Urinary bladder (tissue), 4 donors: Measurements from ENCODE around the gene KRTAP1-5. TPM values are rescaled to one million over a fixed set of nuclear protein-coding genes. Genes with fewer than 3 reads are reported as not detected.
"Not testable (repeated sequence)": the region's sequence is repeated elsewhere in the genome, so short reads cannot be mapped to it uniquely, and the experiment has no call there.

Experiments
- DNase-seq: peaks from one replicate; pipeline ENCODE4 v3.0.0-alpha.2; 2015; ENCODE audit errors: extremely low spot score
- H3K27ac ChIP-seq: one replicate; pipeline ENCODE4 v1.5.1; 2013; ENCODE audit warnings: low read depth, mild to moderate bottlenecking, moderate library complexity
- H3K36me3 ChIP-seq: one replicate; pipeline ENCODE4 v1.6.1; 2013; ENCODE audit warnings: mild to moderate bottlenecking, moderate library complexity; ENCODE audit not compliant: insufficient read depth
- H3K4me1 ChIP-seq: one replicate; pipeline ENCODE4 v1.6.1; 2013; ENCODE audit warnings: mild to moderate bottlenecking, moderate library complexity; ENCODE audit not compliant: insufficient read depth
- H3K4me3 ChIP-seq: one replicate; pipeline ENCODE4 v1.5.1; 2013; ENCODE audit warnings: low read depth, low read length
- WGBS: extraction: QIAGEN DNeasy Blood & Tissue Kit; methylation state at CpG from one replicate; pipeline ENCODE4 v1.1.7; 2013; 5-methylcytosine and 5-hydroxymethylcytosine counted together
- polyA plus RNA-seq: library from polyadenylated mRNA; stranded (reverse); fragments of 200-250 nt; gene quantifications from one replicate; pipeline ENCODE4 v1.2.3, GENCODE V29; 2013
- total RNA-seq: library from RNA; depleted of rRNA; stranded (reverse); fragments of >200 nt; gene quantifications from one replicate; pipeline ENCODE4 v1.2.3, GENCODE V29; 2014
- donor health status: healthy with polysubstance abuse.
- donor health status: healthy.

Gene KRTAP1-5
- total and polyA plus RNA-seq, 2 donors, result 0.11 TPM; not detected in 1

GRCh38 chr17:41034346-41034935, 7.4 kb upstream of the KRTAP1-5 start, which contains the start of gene KRTAP1-3:
TSS of gene KRTAP1-3 (minus strand) at chr17:41034874. CDS start at chr17:41034821, 53 bp downstream.
- not testable (repeated sequence) for H3K36me3 ChIP-seq, H3K4me3 ChIP-seq, H3K27ac ChIP-seq, DNase-seq, H3K4me1 ChIP-seq
- 88% methylated on average over 10 of the region's 10 CpGs for WGBS

- WGBS, result 90% methylated on average over 12 of the region's 12 CpGs
- Histone ChIP-seq H3K27ac (no peak within 1 kb of the TSS), H3K36me3 (no peaks in the 10 kb centered on the region), H3K4me3 (no peak within 1 kb of the TSS), H3K4me1 (no peaks in the 10 kb centered on the region)
- no peak for DNase-seq
Observed at GRCh38 chr17:41029633-41030245, 2.7 kb upstream of the KRTAP1-5 start, which contains the start of gene KRTAP1-4. TSS of gene KRTAP1-4 (minus strand) at chr17:41030195. CDS start at chr17:41030078, 117 bp downstream.

- DNase-seq, result no peak
- 68% methylated on average over 3 of the region's 3 CpGs for WGBS
- Histone ChIP-seq H3K4me1 (no peaks in the 10 kb centered on the region), H3K4me3 (no peak overlapping the region), H3K27ac (no peak overlapping the region), H3K36me3 (no peaks in the 10 kb centered on the region)
Observed at GRCh38 chr17:41024697-41025096, 2.3 kb downstream of the KRTAP1-5 start.

- Histone ChIP-seq H3K36me3 (no peaks in the 10 kb centered on the region), H3K27ac (no peak overlapping the region), H3K4me1 (no peaks in the 10 kb centered on the region), H3K4me3 (no peak overlapping the region)
- DNase-seq, result no peak
Observed at GRCh38 chr17:41020336-41020735, 6.7 kb downstream of the KRTAP1-5 start.

- WGBS, result 93% methylated on average over 3 of the region's 3 CpGs
- no peak for DNase-seq
- H3K27ac ChIP-seq, result no peak overlapping the region
- no peaks in the 10 kb centered on the region for H3K4me1 ChIP-seq
- no peak overlapping the region for H3K4me3 ChIP-seq
- no peaks in the 10 kb centered on the region for H3K36me3 ChIP-seq
Observed at GRCh38 chr17:41019415-41019814, 7.6 kb downstream of the KRTAP1-5 start.

GRCh38 chr17:41018541-41018940, 8.5 kb downstream of the KRTAP1-5 start:
- H3K4me1 ChIP-seq, result no peaks in the 10 kb centered on the region
- DNase-seq, result no peak
- no peaks in the 10 kb centered on the region for H3K36me3 ChIP-seq
- H3K4me3 ChIP-seq, result no peak overlapping the region
- H3K27ac ChIP-seq, result no peak overlapping the region
- WGBS, result 84% methylated on average over 3 of the region's 3 CpGs

GRCh38 chr17:41016578-41017215, 10.3 kb downstream of the KRTAP1-5 start:
- WGBS, result 84% methylated on average over 13 of the region's 13 CpGs
- no peak for DNase-seq
- Histone ChIP-seq H3K27ac (no peak overlapping the region), H3K4me3 (no peak overlapping the region), H3K4me1 (no peaks in the 10 kb centered on the region), H3K36me3 (no peaks in the 10 kb centered on the region)

GRCh38 chr17:41015454-41015853, 11.6 kb downstream of the KRTAP1-5 start:
- 57% methylated on average over 7 of the region's 7 CpGs for WGBS

GRCh38 chr17:41013606-41014005, 13.4 kb downstream of the KRTAP1-5 start:
- H3K27ac ChIP-seq, result no peak overlapping the region

More at GRCh38 chr17:41015454-41015853, 11.6 kb downstream of the KRTAP1-5 start:
- Histone ChIP-seq H3K4me1 (no peaks in the 10 kb centered on the region), H3K27ac (no peak overlapping the region), H3K4me3 (no peak overlapping the region), H3K36me3 (no peaks in the 10 kb centered on the region)
- no peak for DNase-seq

GRCh38 chr17:41013181-41013580, 13.8 kb downstream of the KRTAP1-5 start:
- H3K27ac ChIP-seq, result no peak overlapping the region
- H3K4me1 ChIP-seq, result no peaks in the 10 kb centered on the region
- no peak overlapping the region for H3K4me3 ChIP-seq
- 44% methylated on average over 3 of the region's 3 CpGs for WGBS
- no peaks in the 10 kb centered on the region for H3K36me3 ChIP-seq
- DNase-seq, result no peak

More at GRCh38 chr17:41013606-41014005, 13.4 kb downstream of the KRTAP1-5 start:
- no peaks in the 10 kb centered on the region for H3K36me3 ChIP-seq
- no peak for DNase-seq
- H3K4me1 ChIP-seq, result no peaks in the 10 kb centered on the region
- 29% methylated on average over 1 of the region's 1 CpG for WGBS
- H3K4me3 ChIP-seq, result no peak overlapping the region

GRCh38 chr17:41012326-41013120, 14.5 kb downstream of the KRTAP1-5 start:
- 71% methylated on average over 6 of the region's 6 CpGs for WGBS
- DNase-seq, result no peak
- Histone ChIP-seq H3K4me3 (no peak overlapping the region), H3K36me3 (no peaks in the 10 kb centered on the region), H3K27ac (no peak overlapping the region), H3K4me1 (no peaks in the 10 kb centered on the region)

GRCh38 chr17:41010441-41010840, 16.6 kb downstream of the KRTAP1-5 start:
- H3K4me3 ChIP-seq, result no peak overlapping the region
- H3K36me3 ChIP-seq, result no peaks in the 10 kb centered on the region
- H3K27ac ChIP-seq, result no peak overlapping the region
- H3K4me1 ChIP-seq, result no peaks in the 10 kb centered on the region
- no peak for DNase-seq

GRCh38 chr17:41009936-41010335, 17.1 kb downstream of the KRTAP1-5 start:
- WGBS, result 82% methylated on average over 1 of the region's 1 CpG
- no peak overlapping the region for H3K27ac ChIP-seq
- DNase-seq, result no peak

More at GRCh38 chr17:41009936-41010335, 17.1 kb downstream of the KRTAP1-5 start:
- H3K4me1 ChIP-seq, result no peaks in the 10 kb centered on the region
- H3K4me3 ChIP-seq, result no peak overlapping the region
- no peaks in the 10 kb centered on the region for H3K36me3 ChIP-seq
